C4-2B (cell line): Measurements from ENCODE around the gene GPR141.

Experiments used
- H3K27ac ChIP-seq: fragments of 450-650 bp; 2 replicates; pipeline ENCODE4 v1.5.1; 2017
- CTCF ChIP-seq: fragments of 450-650 bp; conservative IDR thresholded peaks from 2 replicates; pipeline ENCODE4 v1.5.1; 2017; ENCODE audit warnings: mild to moderate bottlenecking
- ZFX ChIP-seq: fragments of 450-650 bp; IDR thresholded peaks from 2 replicates; pipeline ENCODE4 v1.6.1; 2017

The GPR141 gene

GRCh38 chr7:37670436-37670835, 13.1 kb upstream of the GPR141 start:
- H3K27ac ChIP-seq, result no peak overlapping the region
- TF ChIP-seq CTCF (no peak), ZFX (no peak)

- no peak overlapping the region for H3K27ac ChIP-seq
- TF ChIP-seq ZFX (no peak), CTCF (no peak)
Measured at GRCh38 chr7:37671876-37672275, 11.7 kb upstream of the GPR141 start.

GRCh38 chr7:37672926-37673325, 10.6 kb upstream of the GPR141 start:
- TF ChIP-seq ZFX, result no peak
- no peak for TF ChIP-seq CTCF
- no peak overlapping the region for H3K27ac ChIP-seq

GRCh38 chr7:37673523-37673922, 10.0 kb upstream of the GPR141 start:
- no peak overlapping the region for H3K27ac ChIP-seq
- TF ChIP-seq CTCF (no peak), ZFX (no peak)

- no peak for TF ChIP-seq ZFX
- TF ChIP-seq CTCF, result no peak
- no peak overlapping the region for H3K27ac ChIP-seq
Measured at GRCh38 chr7:37674531-37674930, 9.0 kb upstream of the GPR141 start.

- TF ChIP-seq CTCF (no peak), ZFX (no peak)
- H3K27ac ChIP-seq, result no peak overlapping the region
Measured at GRCh38 chr7:37675749-37676148, 7.8 kb upstream of the GPR141 start.

GRCh38 chr7:37684927-37685326, 1.4 kb downstream of the GPR141 start:
- TF ChIP-seq ZFX (no peak), CTCF (no peak)
- H3K27ac ChIP-seq, result no peak overlapping the region
